Upper lobe of right lung (tissue), 1 donor: Measurements from ENCODE around the gene LRMDA. TPM values are rescaled to one million over a fixed set of nuclear protein-coding genes. Genes with fewer than 3 reads are reported as not detected.

Source experiments
- ATAC-seq: fragments of 200-7000 bp; cut with Tn5 transposase; one replicate; pipeline ENCODE4 v1.9.1; 2020; ENCODE audit warnings: mild to moderate bottlenecking, moderate library complexity
- DNase-seq: peaks from one replicate; pipeline ENCODE4 v3.0.0-alpha.2; 2020
- H3K27ac ChIP-seq: fragments of 200-600 bp; one replicate; pipeline ENCODE4 v1.8.0; 2022
- H3K27me3 ChIP-seq: fragments of 200-600 bp; one replicate; pipeline ENCODE4 v1.8.0; 2022; ENCODE audit warnings: mild to moderate bottlenecking
- H3K36me3 ChIP-seq: fragments of 200-600 bp; one replicate; pipeline ENCODE4 v1.8.0; 2022
- H3K4me1 ChIP-seq: fragments of 200-600 bp; one replicate; pipeline ENCODE4 v1.8.0; 2022
- H3K4me3 ChIP-seq: fragments of 200-600 bp; one replicate; pipeline ENCODE4 v1.8.0; 2022; ENCODE audit warnings: mild to moderate bottlenecking
- H3K9me3 ChIP-seq: fragments of 200-600 bp; one replicate; pipeline ENCODE4 v1.8.0; 2022
- CTCF ChIP-seq: fragments of 200-600 bp; IDR thresholded peaks from one replicate; pipeline ENCODE4 v1.8.0; 2022; ENCODE audit warnings: antibody characterized with exemption
- intact Hi-C: fragments of 100-400 bp; cut with DNase I; formaldehyde crosslinking; loops from one replicate; pipeline ENCODE4 v1.11.0; 2022
- total RNA-seq: library from RNA; stranded (reverse); fragmentation: NEBNext Ultra II Directional; extraction: Animal tissue kit (Norgen Biotek cat#: 25700); gene quantifications from one replicate; pipeline ENCODE4 v1.2.1, GENCODE V29; 2021
- donor health status: DM: no; HTN: yes; CAD: no; lungs with severe emphysema.

Gene LRMDA
- total RNA-seq, 1 donor from 2014 or later = 20.0 TPM

- Histone ChIP-seq H3K4me3 (no peak overlapping the region), H3K27me3 (no peaks in the 10 kb centered on the region), H3K27ac (no peak overlapping the region), H3K4me1 (no peaks in the 10 kb centered on the region), H3K9me3 (no peaks in the 10 kb centered on the region), H3K36me3 (no peaks in the 10 kb centered on the region)
- TF ChIP-seq CTCF = no peak
- no peak for DNase-seq
- intact Hi-C loops = no loop called here
- ATAC-seq = no peak
Measured at GRCh38 chr10:75807456-75807855, 376.0 kb downstream of the LRMDA start.

GRCh38 chr10:75809003-75809402 lies 377.6 kb downstream of the LRMDA start:
- Histone ChIP-seq H3K4me1 (no peaks in the 10 kb centered on the region), H3K27ac (no peak overlapping the region), H3K9me3 (no peaks in the 10 kb centered on the region), H3K4me3 (no peak overlapping the region), H3K27me3 (no peaks in the 10 kb centered on the region), H3K36me3 (no peaks in the 10 kb centered on the region)
- intact Hi-C loops = no loop called here
- DNase-seq = no peak
- no peak for ATAC-seq
- TF ChIP-seq CTCF = no peak

- Histone ChIP-seq H3K4me3 (no peak overlapping the region), H3K27me3 (no peaks in the 10 kb centered on the region), H3K36me3 (no peaks in the 10 kb centered on the region), H3K27ac (no peak overlapping the region), H3K9me3 (no peaks in the 10 kb centered on the region), H3K4me1 (no peaks in the 10 kb centered on the region)
- intact Hi-C loops = no loop called here
- ATAC-seq (no peak), DNase-seq (no peak)
- TF ChIP-seq CTCF = no peak
Measured at GRCh38 chr10:75814014-75814413, 382.6 kb downstream of the LRMDA start.

- H3K4me1 ChIP-seq = no peaks in the 10 kb centered on the region
- intact Hi-C loops = no loop called here
- no peak overlapping the region for H3K27ac ChIP-seq
- no peaks in the 10 kb centered on the region for H3K9me3 ChIP-seq
- no peak for ATAC-seq
- DNase-seq = no peak
- H3K36me3 ChIP-seq = no peaks in the 10 kb centered on the region
- TF ChIP-seq CTCF = no peak
- H3K27me3 ChIP-seq = no peaks in the 10 kb centered on the region
- no peak overlapping the region for H3K4me3 ChIP-seq
Measured at GRCh38 chr10:75815066-75815465, 383.6 kb downstream of the LRMDA start.

- DNase-seq (no peak), ATAC-seq (no peak)
- no peak overlapping the region for H3K27ac ChIP-seq
- H3K36me3 ChIP-seq = no peaks in the 10 kb centered on the region
- TF ChIP-seq CTCF = no peak
- H3K4me3 ChIP-seq = no peak overlapping the region
- intact Hi-C loops = no loop called here
- H3K9me3 ChIP-seq = no peaks in the 10 kb centered on the region
- no peaks in the 10 kb centered on the region for H3K4me1 ChIP-seq
- H3K27me3 ChIP-seq = no peaks in the 10 kb centered on the region
Measured at GRCh38 chr10:75817198-75817597, 385.8 kb downstream of the LRMDA start.

GRCh38 chr10:75818552-75818951 lies 387.1 kb downstream of the LRMDA start:
- TF ChIP-seq CTCF = no peak
- DNase-seq (no peak), ATAC-seq (no peak)
- Histone ChIP-seq H3K4me3 (no peak overlapping the region), H3K27ac (no peak overlapping the region), H3K27me3 (no peaks in the 10 kb centered on the region), H3K9me3 (no peaks in the 10 kb centered on the region), H3K4me1 (no peaks in the 10 kb centered on the region), H3K36me3 (no peaks in the 10 kb centered on the region)
- intact Hi-C loops = no loop called here
